ENCODE data around the gene MYO5C. TPM values are rescaled to one million over a fixed set of nuclear protein-coding genes. Genes with fewer than 3 reads are reported as not detected.

MYO5C gene
- total and polyA plus RNA-seq, 10 of the 15 experiments (the other 5 are each of a cell fraction or from before 2014, with no cell fraction given) = 0.29 to 1.3 (median 0.75) TPM

DNA sequence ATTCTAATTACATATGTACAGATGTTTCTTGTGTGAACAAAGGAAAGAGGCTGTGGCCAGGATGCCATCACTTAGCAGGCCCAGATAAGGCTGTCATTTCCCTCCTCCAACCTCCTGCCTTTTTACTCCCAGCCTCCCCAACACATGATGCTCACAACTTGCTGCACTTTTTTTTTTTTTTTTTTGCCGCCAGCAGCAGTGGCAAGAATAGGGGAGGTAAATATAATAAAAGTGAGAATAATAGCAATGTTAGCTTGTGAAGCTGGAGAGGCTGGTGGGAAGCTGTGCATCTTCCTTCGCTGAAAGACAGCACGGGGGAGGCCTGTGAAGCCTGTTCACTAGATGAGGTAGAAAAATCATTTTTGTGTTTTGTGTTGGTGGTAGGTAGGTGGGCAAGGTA, 42.5 kb upstream of the MYO5C start (continued):
- TF ChIP-seq SREBF1 (IDR thresholded peaks at IDR 0.05; ENCODE audit: low read length) = no peak

DNA sequence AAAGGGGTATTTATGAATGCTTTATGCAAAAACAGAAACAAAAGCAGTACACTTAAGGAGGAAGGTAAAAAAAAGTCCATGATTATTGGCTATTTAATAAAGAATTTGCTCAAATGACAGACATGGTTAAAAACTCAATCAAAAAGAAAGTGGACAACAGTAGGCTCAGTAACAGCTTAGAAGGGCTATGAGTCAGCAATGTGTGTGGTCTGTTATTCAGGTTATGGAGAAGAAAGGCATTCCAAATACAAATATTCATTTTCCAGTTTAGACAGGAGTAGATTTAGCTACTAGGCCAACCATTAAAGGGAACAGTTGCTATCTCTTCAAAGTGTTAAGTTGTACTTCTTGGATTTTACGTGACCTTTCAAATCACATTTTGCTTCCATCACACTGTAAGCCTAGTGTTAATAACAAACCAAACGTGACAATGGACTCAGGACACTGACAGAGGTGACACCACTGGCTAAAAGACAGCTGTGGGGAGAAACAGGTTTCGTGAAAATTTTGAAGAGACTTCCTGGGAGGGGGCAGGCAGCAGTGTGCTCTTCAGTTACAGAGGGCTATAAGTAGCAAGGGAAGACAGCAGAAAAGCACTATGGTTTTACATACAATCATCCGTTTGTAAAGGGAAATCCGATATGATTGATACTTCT, 41.7 kb upstream of the MYO5C start:
- H2AFZ ChIP-seq (ENCODE audit: control insufficient read depth, low read depth, low read length) = no peak overlapping the region
- no peak overlapping the region for H3K4me2 ChIP-seq (ENCODE audit: control insufficient read depth, insufficient read depth)
- H3K9me3 ChIP-seq (replicated peaks; ENCODE audit: control insufficient read depth, insufficient read depth, low read length) = no peaks in the 10 kb centered on the region
- DNase-seq (ENCODE audit: low read depth, low spot score) (no peak), FAIRE-seq (no peak), ATAC-seq (no peak)
- no TSS peak for BruUV-seq (replicated peaks)
- ChIA-PET CTCF (interaction anchor here (1.3 to 4.3 kb wide), 4 partner anchors 12 to 394 kb away, joined by 3 to 22 read pairs (median 6); no protein-coding TSS in a partner anchor), POLR2A (no interaction called here), SMC1A (ENCODE audit: uncharacterized antibody, unreplicated experiment) (interaction anchor here (1.6 to 8.0 kb wide), 3 partner anchors 11 to 230 kb away, joined by 4 to 81 read pairs (median 7); no protein-coding TSS in a partner anchor), RAD21 (ENCODE audit: unreplicated experiment) (interaction anchor here (1.5 kb wide), 1 partner anchor 129 kb away, joined by 6 read pairs; no protein-coding TSS in a partner anchor)
- in situ Hi-C loops (cut with MboI) = no loop called here
- H3K27me3 ChIP-seq (replicated peaks in 1 of 2; ENCODE audit: control insufficient read depth in 2 of 2, insufficient read depth in 2 of 2, low read length in 1 of 2) = no peaks in the 10 kb centered on the region
- H3K9ac ChIP-seq (ENCODE audit: control insufficient read depth, insufficient read depth, low read length) = no peak overlapping the region
- peaks cover 6 to 10% of the 10 kb centered on the region in 2 experiments; a peak in 3 of 4 replicates for H3K36me3 ChIP-seq (ENCODE audit: control insufficient read depth in 2 of 2, insufficient read depth in 2 of 2, low read length in 1 of 2)
- H3K4me1 ChIP-seq (ENCODE audit: control insufficient read depth, insufficient read depth, low read length) = no peaks in the 10 kb centered on the region
- TF ChIP-seq MTA3 (IDR thresholded peaks at IDR 0.05; ENCODE audit: borderline replicate concordance, low read length) (no peak), CHD4 (IDR thresholded peaks at IDR 0.05) (no peak), NBN (IDR thresholded peaks at IDR 0.05) (no peak)
- no peak overlapping the region for H3K27ac ChIP-seq (ENCODE audit: control insufficient read depth, insufficient read depth)
- no peaks in the 10 kb centered on the region for H4K20me1 ChIP-seq (ENCODE audit: control insufficient read depth, insufficient read depth)
- intact Hi-C loops (cut with micrococcal nuclease; ENCODE audit: unreplicated experiment) = no loop called here
- 86% methylated on average over 5 of the region's 5 CpGs for WGBS (ENCODE audit: insufficient coverage, insufficient replicate concordance, low lambda C conversion rate, missing lambda C conversion rate)
- H3K4me3 ChIP-seq = no peak overlapping the region
- no peaks in the 10 kb centered on the region for H3K79me2 ChIP-seq (ENCODE audit: control insufficient read depth, insufficient read depth, low read length)

- FAIRE-seq (no peak), ATAC-seq (no peak), DNase-seq (ENCODE audit: low read depth, low spot score) (no peak)
- ChIA-PET SMC1A (ENCODE audit: uncharacterized antibody, unreplicated experiment) (interaction anchor here (0.6 to 8.0 kb wide), 11 partner anchors 12 to 413 kb away, joined by 3 to 81 read pairs (median 4); no protein-coding TSS in a partner anchor), RAD21 (ENCODE audit: unreplicated experiment) (interaction anchor here (0.7 to 1.7 kb wide), 4 partner anchors 43 to 222 kb away, joined by 3 to 6 read pairs (median 4); no protein-coding TSS in a partner anchor), POLR2A (no interaction called here), CTCF (interaction anchor here (0.8 to 4.3 kb wide), 5 partner anchors 13 to 398 kb away, joined by 4 to 22 read pairs (median 7); no protein-coding TSS in a partner anchor)
- in situ Hi-C loops (cut with MboI) (no loop called here), intact Hi-C loops (cut with micrococcal nuclease; ENCODE audit: unreplicated experiment) (no loop called here)
- H3K27me3 ChIP-seq (replicated peaks in 1 of 2; ENCODE audit: control insufficient read depth in 2 of 2, insufficient read depth in 2 of 2, low read length in 1 of 2) = no peaks in the 10 kb centered on the region
- H3K36me3 ChIP-seq (ENCODE audit: control insufficient read depth in 2 of 2, insufficient read depth in 2 of 2, low read length in 1 of 2) = peaks cover 6% of the 10 kb centered on the region in 2 experiments; a peak in 3 of 4 replicates
- H3K4me1 ChIP-seq (ENCODE audit: control insufficient read depth, insufficient read depth, low read length) = peaks cover 6% of the 10 kb centered on the region
- no peaks in the 10 kb centered on the region for H4K20me1 ChIP-seq (ENCODE audit: control insufficient read depth, insufficient read depth)
- no peak overlapping the region for H3K9ac ChIP-seq (ENCODE audit: control insufficient read depth, insufficient read depth, low read length)
- H3K27ac ChIP-seq (ENCODE audit: control insufficient read depth, insufficient read depth) = no peak overlapping the region
- no TSS peak for BruUV-seq (replicated peaks)
- no peak overlapping the region for H3K4me2 ChIP-seq (ENCODE audit: control insufficient read depth, insufficient read depth)
- WGBS (ENCODE audit: insufficient coverage, insufficient replicate concordance, low lambda C conversion rate, missing lambda C conversion rate) = 84% methylated on average over 4 of the region's 4 CpGs
- no peaks in the 10 kb centered on the region for H3K79me2 ChIP-seq (ENCODE audit: control insufficient read depth, insufficient read depth, low read length)
- no peak overlapping the region for H3K4me3 ChIP-seq
- TF ChIP-seq CTCF (IDR thresholded peaks at IDR 0.05 in 2 of 3, conservative IDR thresholded peaks at IDR 0.05 in 1 of 3; ENCODE audit: control insufficient read depth in 2 of 3, extremely low read depth in 1 of 3, insufficient read depth in 1 of 3, low read depth in 3 of 3, low read length in 3 of 3) = peak in 1 of 3 experiments; percentile 20; a peak in 1 of 6 replicates
- no peak for TF ChIP-seq SMAD5 (IDR thresholded peaks at IDR 0.05; ENCODE audit: low read depth)
- no peak overlapping the region for H2AFZ ChIP-seq (ENCODE audit: control insufficient read depth, low read depth, low read length)
- H3K9me3 ChIP-seq (replicated peaks; ENCODE audit: control insufficient read depth, insufficient read depth, low read length) = no peaks in the 10 kb centered on the region
Observed at GRCh38 chr15:52336529-52336928, 40.9 kb upstream of the MYO5C start.

All from GM12878 (cell line).